HG02970 (cell line): ENCODE data around the gene HMG20A.

Experiments
- ATAC-seq: cut with Tn5 transposase; IDR thresholded peaks from one replicate; pipeline ENCODE4 v1.9.1; 2021; ENCODE audit warnings: mild to moderate bottlenecking, moderate library complexity, moderate number of reproducible peaks; ENCODE audit not compliant: unreplicated experiment, low FRiP score

HMG20A gene

DNA sequence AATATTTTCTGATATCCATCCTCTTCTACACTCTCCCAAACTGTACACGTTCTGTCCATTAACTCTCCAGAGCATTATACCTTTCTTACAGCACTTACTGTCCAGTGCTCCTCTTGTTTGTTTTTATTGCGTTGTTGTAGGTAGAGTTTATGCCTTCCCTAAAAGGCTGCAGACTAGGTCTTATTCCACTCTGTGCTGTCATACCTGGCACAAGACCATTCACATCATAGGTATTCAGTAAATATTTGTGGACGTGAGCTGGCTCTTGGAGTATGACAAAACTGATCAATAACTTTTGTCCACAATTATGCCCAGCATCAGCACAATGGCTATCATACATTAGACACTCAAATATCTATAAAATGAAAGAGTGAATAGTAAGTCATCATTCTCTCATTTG is 4.4 kb downstream of the HMG20A start:
- ATAC-seq = no peak

GRCh38 chr15:77426377-77426776 is 5.7 kb downstream of the HMG20A start:
- no peak for ATAC-seq

DNA sequence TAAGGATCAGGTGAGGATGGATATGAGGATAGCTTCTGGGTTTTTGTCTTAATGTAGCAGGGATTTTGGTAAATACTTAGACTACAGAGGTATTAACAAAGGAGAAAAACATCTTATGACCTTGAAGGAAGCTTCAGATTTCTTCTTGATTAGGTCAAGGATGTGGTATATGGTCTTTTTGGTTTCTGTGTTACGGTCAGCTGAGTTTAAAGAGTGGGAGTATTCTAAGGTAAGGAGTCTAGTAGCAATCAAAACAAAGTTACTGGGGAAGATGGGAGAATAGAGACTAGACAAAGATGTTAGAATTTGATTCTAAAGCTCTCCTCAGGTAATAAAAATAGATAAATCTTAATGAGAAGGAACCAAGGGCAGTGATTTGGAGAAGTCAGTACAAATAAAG is 6.2 kb downstream of the HMG20A start:
- ATAC-seq = no peak

DNA sequence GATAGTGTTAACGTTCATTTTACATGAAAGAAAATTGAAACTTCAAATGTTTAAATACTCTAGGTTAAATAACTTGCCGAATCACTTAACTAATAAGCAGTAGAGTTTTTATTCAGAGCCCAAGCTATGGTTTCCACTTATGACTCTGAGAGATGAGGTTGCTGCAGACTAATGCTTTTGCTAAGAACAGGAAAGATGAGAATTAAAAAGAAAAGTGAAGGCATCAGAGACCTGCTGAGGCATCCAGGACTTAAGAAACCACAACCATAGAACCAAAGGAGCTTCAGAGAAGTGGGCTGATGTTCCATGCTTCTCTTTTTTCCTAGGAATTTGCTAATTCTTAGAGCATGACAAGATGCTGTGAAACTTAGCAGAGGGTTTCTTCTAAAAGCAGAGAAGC is 9.5 kb downstream of the HMG20A start:
- ATAC-seq = no peak

DNA sequence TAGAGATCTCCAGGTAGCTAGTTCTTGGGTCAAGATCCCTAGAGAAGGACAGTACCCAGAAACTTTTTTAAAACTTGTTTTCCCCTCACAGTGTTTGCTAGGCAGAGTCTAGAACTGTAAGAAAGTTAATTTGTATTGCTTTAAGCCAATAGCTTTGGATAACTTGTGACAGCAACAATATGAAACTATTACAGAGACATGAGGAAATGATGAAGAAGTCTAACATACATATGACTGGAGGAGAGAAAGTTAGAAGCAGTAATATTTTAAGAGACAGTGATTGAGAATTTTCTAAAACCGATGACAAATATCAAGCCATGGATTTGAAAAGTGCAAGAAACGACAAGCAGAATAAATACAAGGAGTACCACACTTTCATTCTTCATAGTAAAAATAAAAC is 10.0 kb downstream of the HMG20A start:
- no peak for ATAC-seq

DNA sequence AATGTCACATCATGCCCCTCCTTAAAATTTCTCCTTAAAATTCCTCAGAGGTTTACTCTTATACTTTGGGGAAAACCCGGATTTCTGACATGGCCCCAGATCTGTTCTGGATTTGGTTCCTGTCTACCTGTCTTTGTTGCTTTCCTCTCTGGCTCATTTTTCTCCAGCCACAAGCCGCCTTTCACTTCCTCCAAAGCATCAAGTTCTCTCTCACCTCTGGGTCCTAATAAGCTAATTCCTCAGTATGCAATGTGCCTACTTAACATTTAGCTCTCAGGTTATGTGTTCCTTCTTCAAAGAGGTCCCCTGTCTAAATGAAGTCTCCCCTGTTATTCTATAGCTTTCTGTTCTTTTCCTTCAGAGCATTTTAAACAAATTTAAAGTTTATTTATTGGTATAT is 16.1 kb downstream of the HMG20A start:
- ATAC-seq = no peak

- no peak for ATAC-seq
Measured at GRCh38 chr15:77437264-77437663, 16.6 kb downstream of the HMG20A start.

DNA sequence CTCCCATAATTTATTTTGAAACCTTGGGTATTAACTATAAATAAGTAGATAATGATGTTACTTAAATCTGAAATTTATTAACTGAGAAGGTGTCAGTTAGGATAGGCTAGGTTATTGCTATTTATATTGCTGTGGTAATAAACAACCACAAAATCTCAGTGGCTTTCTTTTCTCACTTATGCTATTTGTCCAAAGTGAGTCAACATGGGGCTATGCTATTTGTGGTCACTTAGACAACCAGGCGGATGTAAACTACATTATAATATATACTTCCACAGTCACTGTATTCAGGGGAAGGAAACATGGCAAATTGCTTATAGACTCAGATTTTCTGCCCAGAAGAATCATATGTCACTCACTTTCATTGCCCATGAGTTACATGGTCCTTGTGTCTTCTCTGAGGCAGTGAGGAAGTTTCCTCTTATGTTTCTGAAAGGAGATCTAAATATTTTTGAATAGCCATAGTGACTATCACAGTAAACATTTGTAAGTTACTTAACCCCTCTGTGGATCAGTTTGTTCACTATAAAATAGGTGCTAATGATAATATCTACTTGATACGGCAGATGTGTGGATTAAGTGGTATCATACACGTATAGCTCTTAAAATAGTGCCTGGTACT is 19.8 kb downstream of the HMG20A start:
- no peak for ATAC-seq

DNA sequence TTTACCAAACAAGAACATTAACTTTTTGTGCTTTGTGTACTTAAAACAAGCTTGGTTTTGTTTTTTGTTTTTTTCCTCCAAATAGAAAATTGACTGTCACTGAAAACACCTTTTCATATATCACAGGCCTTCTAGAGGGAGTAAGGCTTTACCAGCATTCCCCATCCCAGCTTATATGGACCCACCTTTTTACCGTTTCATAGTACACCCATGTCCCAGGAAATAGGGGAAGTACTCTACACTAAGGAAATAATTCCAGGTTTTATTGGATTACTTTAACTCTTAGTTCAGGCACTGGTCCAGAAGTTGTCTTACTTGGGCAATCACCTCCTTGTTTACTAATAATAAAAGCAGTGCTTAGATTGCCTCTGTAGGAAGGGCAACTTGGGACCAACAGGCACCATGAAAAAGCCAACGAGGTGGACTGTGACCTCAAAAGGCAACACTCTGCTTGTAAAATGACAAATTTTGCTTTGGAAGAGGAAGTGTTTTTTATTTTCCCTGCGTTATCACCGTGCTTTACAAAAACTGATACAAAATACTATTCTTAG is 26.2 kb downstream of the HMG20A start:
- ATAC-seq = no peak

- no peak for ATAC-seq
Measured at GRCh38 chr15:77454265-77454664, 33.6 kb downstream of the HMG20A start.

GRCh38 chr15:77454951-77455350 is 34.3 kb downstream of the HMG20A start:
- ATAC-seq = no peak

DNA sequence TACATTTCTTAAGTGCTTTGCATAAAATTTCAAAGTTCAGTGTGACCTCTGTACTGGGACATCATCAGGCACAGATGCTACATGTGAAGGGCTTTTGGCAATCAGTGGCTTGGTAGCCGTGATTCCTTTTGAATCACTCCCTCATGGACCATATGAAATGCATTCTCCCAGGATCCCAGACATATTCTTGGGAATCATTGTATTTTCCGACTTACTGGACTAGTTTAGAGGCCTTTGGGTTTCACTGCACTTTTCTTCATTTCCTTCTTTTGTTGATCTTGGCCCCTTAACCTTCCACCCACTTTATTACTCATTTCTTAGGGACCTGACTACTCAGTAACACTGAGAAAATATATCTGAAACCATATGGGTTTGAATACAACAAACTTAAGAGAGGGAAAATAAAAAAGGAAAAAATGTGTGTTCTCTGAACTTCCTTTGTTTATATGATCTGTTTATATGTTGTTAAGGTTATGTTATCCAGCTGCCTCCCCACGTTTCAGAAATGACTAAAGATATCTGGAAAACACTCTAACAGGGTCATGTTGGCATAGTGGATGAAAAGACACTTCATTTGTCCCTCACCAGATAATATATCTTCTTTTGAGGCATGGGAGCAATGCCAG is 35.1 kb downstream of the HMG20A start:
- ATAC-seq = no peak

DNA sequence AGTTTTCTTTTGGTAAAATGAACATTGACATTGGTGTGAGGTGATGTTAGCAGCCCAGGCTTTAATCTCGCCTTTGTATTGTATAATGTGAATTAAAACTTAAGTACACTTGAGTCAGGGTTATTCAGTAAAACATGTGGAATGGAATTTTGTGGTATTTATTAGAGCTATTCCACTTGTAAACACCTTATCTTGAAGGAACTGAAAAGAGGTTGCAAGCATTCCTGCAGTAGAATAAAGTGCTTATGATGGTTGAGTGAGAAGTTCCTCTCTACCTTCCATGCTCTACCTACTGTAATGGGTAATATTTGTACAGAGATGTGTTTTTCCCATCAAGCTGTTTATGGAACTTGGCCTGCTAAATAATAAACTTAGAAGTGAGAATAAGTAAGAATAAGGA is 36.1 kb downstream of the HMG20A start:
- ATAC-seq = no peak

DNA sequence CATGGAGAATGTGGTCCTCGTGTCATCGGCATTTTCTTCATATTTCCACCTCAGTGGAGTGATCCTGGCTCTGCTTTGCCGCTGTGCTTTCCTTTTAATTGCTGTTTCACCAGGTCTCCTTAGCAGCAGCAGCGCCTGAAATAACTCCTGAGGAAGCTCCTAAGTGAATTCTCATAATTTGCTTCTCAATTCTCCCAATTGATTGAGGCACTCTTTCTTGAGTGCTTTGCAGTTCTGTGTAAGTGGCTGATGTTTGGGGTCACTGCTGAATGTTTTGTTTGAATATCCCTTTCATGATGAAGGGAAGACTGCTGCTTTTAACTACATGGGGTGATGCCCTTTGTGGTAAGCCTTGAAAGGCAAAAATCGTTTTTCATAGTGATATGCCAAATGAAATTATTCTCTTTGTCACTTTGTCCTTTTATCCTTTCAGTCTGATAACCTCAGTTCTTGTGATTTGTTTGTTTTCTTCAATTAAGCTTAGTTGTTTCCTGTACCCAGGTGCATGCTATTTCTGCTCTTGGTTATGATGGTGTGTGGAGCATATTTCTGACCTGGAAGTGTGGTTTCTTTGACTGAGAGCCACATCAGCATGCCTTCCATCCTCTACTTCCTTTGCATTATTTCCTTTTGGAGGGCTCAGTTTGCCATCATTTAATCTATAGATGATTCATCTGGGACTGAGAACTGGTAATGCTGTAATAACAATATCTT is 36.7 kb downstream of the HMG20A start:
- no peak for ATAC-seq

- no peak for ATAC-seq
Measured at GRCh38 chr15:77457905-77458265, 37.2 kb downstream of the HMG20A start.

- ATAC-seq = no peak
Measured at GRCh38 chr15:77459031-77459430, 38.3 kb downstream of the HMG20A start.

GRCh38 chr15:77461486-77461885 is 40.8 kb downstream of the HMG20A start:
- no peak for ATAC-seq

DNA sequence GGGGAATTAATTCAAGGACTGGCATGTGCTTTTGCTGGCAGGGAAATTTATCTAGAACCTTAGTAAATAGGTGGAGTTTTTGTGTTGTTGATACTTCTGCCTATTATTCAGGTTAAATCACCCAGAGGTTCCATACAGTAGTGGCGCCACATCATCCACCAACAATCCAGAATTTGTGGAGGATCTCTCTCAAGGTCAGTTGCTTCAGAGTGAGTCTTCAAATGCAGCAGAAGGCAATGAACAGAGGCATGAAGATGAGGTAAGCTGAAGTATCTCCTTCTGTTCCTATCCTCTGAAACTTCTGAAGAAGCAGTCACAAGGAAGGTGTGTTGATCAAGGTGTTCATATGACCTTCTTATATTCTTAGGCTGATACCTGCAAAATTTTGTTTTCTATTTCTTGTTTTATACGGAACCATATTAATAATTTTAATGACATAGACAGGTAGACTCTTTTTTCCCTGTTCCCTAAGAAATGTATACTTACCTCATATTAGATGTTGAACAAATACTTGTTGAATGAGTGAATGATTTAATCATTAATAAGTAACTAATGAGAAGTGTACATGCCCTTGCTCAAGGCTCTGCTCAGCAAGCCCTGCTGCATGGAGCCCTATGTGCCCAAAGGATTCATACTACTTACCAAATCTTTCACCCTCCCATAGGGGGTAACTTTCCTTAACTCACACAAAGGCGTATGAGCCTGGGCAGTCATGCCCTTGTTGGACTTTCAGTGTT is 43.6 kb downstream of the HMG20A start:
- ATAC-seq = no peak

DNA sequence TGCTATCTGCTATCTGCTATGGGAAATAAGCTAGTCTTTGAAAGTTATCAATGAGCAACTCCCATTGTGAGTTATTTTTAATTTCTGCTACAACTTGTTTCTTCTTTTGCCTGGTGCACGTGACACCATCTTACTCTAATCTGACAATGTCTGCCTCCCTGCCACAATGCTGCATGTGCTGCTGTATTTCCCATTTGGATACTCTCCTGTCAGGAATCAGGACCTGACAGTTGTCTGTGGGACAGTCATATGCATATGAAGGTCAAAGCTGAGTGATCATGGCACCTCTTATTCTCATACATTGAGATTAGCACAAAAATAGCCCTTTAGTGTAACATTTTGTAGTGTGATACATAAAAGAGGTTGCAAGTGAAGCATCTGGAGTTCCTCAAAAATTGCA is 45.8 kb downstream of the HMG20A start:
- no peak for ATAC-seq

DNA sequence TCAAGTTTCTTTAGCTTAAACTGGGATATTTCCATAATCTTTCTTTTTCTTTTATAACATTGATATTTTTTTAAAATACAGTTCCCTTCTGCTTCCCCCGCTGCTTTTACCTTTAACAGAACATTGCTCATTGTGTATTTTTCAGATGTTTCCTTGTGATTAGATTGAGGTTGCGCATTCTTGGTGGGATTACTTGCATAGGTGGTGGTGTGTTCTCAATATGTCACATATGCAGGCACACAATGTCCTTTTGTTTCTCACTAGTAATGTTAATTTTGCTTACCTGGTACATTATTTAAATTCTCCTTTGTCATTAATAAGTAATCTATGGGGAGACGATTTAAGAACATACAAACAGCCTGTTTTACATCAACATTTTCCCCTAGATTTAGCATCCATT is 48.2 kb downstream of the HMG20A start:
- ATAC-seq = no peak

- no peak for ATAC-seq
Measured at GRCh38 chr15:77470235-77470634, 49.5 kb downstream of the HMG20A start.
